Measurements from ENCODE around the gene PAOX.
A peak's percentile ranks its signal among the peaks of the same experiment; 100 is the strongest.
"Not testable (repeated sequence)": the region's sequence is repeated elsewhere in the genome, so short reads cannot be mapped to it uniquely, and the experiment has no call there.

PAOX gene

GRCh38 chr10:133405272-133405671 lies 26.2 kb downstream of the PAOX start:
- in situ Hi-C loops (cut with HindIII; ENCODE audit: low sequenced_read_pairs), result no loop called here
- TF ChIP-seq CTCF (IDR thresholded peaks at IDR 0.05; ENCODE audit: low read depth, low read length), result no peak
- no peak overlapping the region for H3K4me3 ChIP-seq (ENCODE audit: low read depth, low read length)
- no peak for DNase-seq (ENCODE audit: low read depth, low spot score)

GRCh38 chr10:133405844-133406527 lies 26.9 kb downstream of the PAOX start:
- no peak for TF ChIP-seq CTCF (IDR thresholded peaks at IDR 0.05; ENCODE audit: low read depth, low read length)
- peak; percentile 8 for DNase-seq (ENCODE audit: low read depth, low spot score)
- H3K4me3 ChIP-seq (ENCODE audit: low read depth, low read length), result no peak overlapping the region
- in situ Hi-C loops (cut with HindIII; ENCODE audit: low sequenced_read_pairs), result no loop called here

- peak; percentile 5 for DNase-seq (ENCODE audit: low read depth, low spot score)
- H3K4me3 ChIP-seq (ENCODE audit: low read depth, low read length), result no peak overlapping the region
- in situ Hi-C loops (cut with HindIII; ENCODE audit: low sequenced_read_pairs), result no loop called here
- no peak for TF ChIP-seq CTCF (IDR thresholded peaks at IDR 0.05; ENCODE audit: low read depth, low read length)
Observed at GRCh38 chr10:133411523-133412380, 32.7 kb downstream of the PAOX start.

- no peak overlapping the region for H3K4me3 ChIP-seq (ENCODE audit: low read depth, low read length)
- DNase-seq (ENCODE audit: low read depth, low spot score), result no peak
- in situ Hi-C loops (cut with HindIII; ENCODE audit: low sequenced_read_pairs), result no loop called here
- TF ChIP-seq CTCF (IDR thresholded peaks at IDR 0.05; ENCODE audit: low read depth, low read length), result no peak
Observed at GRCh38 chr10:133412381-133412711, 33.3 kb downstream of the PAOX start.

- DNase-seq (ENCODE audit: low read depth, low spot score); in situ Hi-C loops (cut with HindIII; ENCODE audit: low sequenced_read_pairs); H3K4me3 ChIP-seq (ENCODE audit: low read depth, low read length): not testable (repeated sequence)
Observed at GRCh38 chr10:133414401-133414800, 35.3 kb downstream of the PAOX start.

- H3K4me3 ChIP-seq (ENCODE audit: low read depth, low read length), result no peak overlapping the region
- no peak for DNase-seq (ENCODE audit: low read depth, low spot score)
- no peak for TF ChIP-seq CTCF (IDR thresholded peaks at IDR 0.05; ENCODE audit: low read depth, low read length)
- in situ Hi-C loops (cut with HindIII; ENCODE audit: low sequenced_read_pairs), result no loop called here
Observed at GRCh38 chr10:133415752-133416151, 36.7 kb downstream of the PAOX start.

All from astrocyte of the spinal cord (primary cell).